ENCODE measurements around the gene MAP3K9. TPM values are rescaled to one million over a fixed set of nuclear protein-coding genes. Genes with fewer than 3 reads are reported as not detected.

The MAP3K9 gene
- total and polyA plus RNA-seq, 3 experiments from 2014 or later: 1.9 to 4.7 (median 4.0) TPM

GRCh38 chr14:70828188-70828587 lies 18.9 kb upstream of the MAP3K9 start:
- DNase-seq: no peak
- Mint-ChIP-seq H3K9me3 (no peaks in the 10 kb centered on the region), H3K27ac (no peak overlapping the region), H3K4me3 (no peak overlapping the region), H3K4me1 (peaks cover 2 to 7% (median 2%) of the 10 kb centered on the region in 3 donors), H3K27me3 (peaks cover 0 to 3% of the 10 kb centered on the region in 2 donors), H3K36me3 (no peaks in the 10 kb centered on the region)
- ChIA-PET CTCF (interaction anchor here (1.8 to 4.2 kb wide), 2 partner anchors 10 to 78 kb away, joined by 4 to 28 read pairs; no protein-coding TSS in a partner anchor), POLR2A (no interaction called here)
- Histone ChIP-seq H3K27me3 (ENCODE audit: insufficient read depth, low read length, poor library complexity, severe bottlenecking) (no peaks in the 10 kb centered on the region), H3K36me3 (ENCODE audit: insufficient read depth, low read length) (no peaks in the 10 kb centered on the region), H3K9me3 (ENCODE audit: low read length) (no peaks in the 10 kb centered on the region), H3K27ac (ENCODE audit: low read depth, low read length) (no peak overlapping the region), H3K4me3 (ENCODE audit: low read length) (no peak overlapping the region), H3K4me1 (ENCODE audit: insufficient read depth, low read length) (no peaks in the 10 kb centered on the region)

GRCh38 chr14:70827752-70828151 lies 18.4 kb upstream of the MAP3K9 start:
- peaks cover 4% of the 10 kb centered on the region for H3K4me1 ChIP-seq (ENCODE audit: insufficient read depth, low read length)
- H3K9me3 Mint-ChIP-seq: no peaks in the 10 kb centered on the region
- H3K27ac ChIP-seq (ENCODE audit: low read depth, low read length): no peak overlapping the region
- H3K36me3 Mint-ChIP-seq: peaks cover 0 to under 1% (median 0%) of the 10 kb centered on the region in 3 donors
- no peaks in the 10 kb centered on the region for H3K27me3 ChIP-seq (ENCODE audit: insufficient read depth, low read length, poor library complexity, severe bottlenecking)
- no peaks in the 10 kb centered on the region for H3K9me3 ChIP-seq (ENCODE audit: low read length)
- H3K27me3 Mint-ChIP-seq: peaks cover 2 to 3% of the 10 kb centered on the region in 2 donors
- peak overlapping the region in 1 of 8 donors; percentile 5 for H3K27ac Mint-ChIP-seq
- no peak for DNase-seq
- H3K4me3 Mint-ChIP-seq: no peak overlapping the region
- no peaks in the 10 kb centered on the region for H3K36me3 ChIP-seq (ENCODE audit: insufficient read depth, low read length)
- peaks cover 6 to 11% (median 7%) of the 10 kb centered on the region in 3 donors for H3K4me1 Mint-ChIP-seq
- POLR2A ChIA-PET: no interaction called here
- no peak overlapping the region for H3K4me3 ChIP-seq (ENCODE audit: low read length)
- CTCF ChIA-PET: interaction anchor here (1.0 to 4.2 kb wide), 3 partner anchors 10 to 80 kb away, joined by 4 to 28 read pairs (median 4); partner anchors contain the start of gene PCNX1

- Histone ChIP-seq H3K27ac (ENCODE audit: low read depth, low read length) (no peak overlapping the region), H3K4me1 (ENCODE audit: insufficient read depth, low read length) (peaks cover 4% of the 10 kb centered on the region), H3K27me3 (ENCODE audit: insufficient read depth, low read length, poor library complexity, severe bottlenecking) (no peaks in the 10 kb centered on the region), H3K9me3 (ENCODE audit: low read length) (no peaks in the 10 kb centered on the region), H3K4me3 (ENCODE audit: low read length) (no peak overlapping the region), H3K36me3 (ENCODE audit: insufficient read depth, low read length) (no peaks in the 10 kb centered on the region)
- H3K9me3 Mint-ChIP-seq: no peaks in the 10 kb centered on the region
- POLR2A ChIA-PET: no interaction called here
- DNase-seq: no peak
- H3K4me3 Mint-ChIP-seq: peak overlapping the region in 1 of 7 donors; percentile 24
- peaks cover 3% of the 10 kb centered on the region in 2 donors for H3K27me3 Mint-ChIP-seq
- CTCF ChIA-PET: interaction anchor here (1.0 to 4.2 kb wide), 3 partner anchors 9 to 80 kb away, joined by 4 to 28 read pairs (median 4); partner anchors contain the start of gene PCNX1
- peaks cover 0 to 2% (median 0%) of the 10 kb centered on the region in 3 donors for H3K36me3 Mint-ChIP-seq
- no peak overlapping the region for H3K27ac Mint-ChIP-seq
- H3K4me1 Mint-ChIP-seq: peaks cover 7 to 13% (median 9%) of the 10 kb centered on the region in 3 donors
Measured at GRCh38 chr14:70827347-70827746, 18.0 kb upstream of the MAP3K9 start.

GRCh38 chr14:70823281-70823680 lies 14.0 kb upstream of the MAP3K9 start:
- peaks cover 3% of the 10 kb centered on the region in 2 donors for H3K27me3 Mint-ChIP-seq
- peaks cover 6% of the 10 kb centered on the region for H3K27me3 ChIP-seq (ENCODE audit: insufficient read depth, low read length, poor library complexity, severe bottlenecking)
- no peaks in the 10 kb centered on the region for H3K9me3 Mint-ChIP-seq
- CTCF ChIA-PET: interaction anchor here (2.6 to 3.0 kb wide), 2 partner anchors 12 to 84 kb away, joined by 13 to 14 read pairs; partner anchors contain the start of gene PCNX1
- no peak for DNase-seq
- H3K9me3 ChIP-seq (ENCODE audit: low read length): no peaks in the 10 kb centered on the region
- peaks cover 7 to 13% (median 13%) of the 10 kb centered on the region in 3 donors for H3K4me1 Mint-ChIP-seq
- no peak overlapping the region for H3K27ac ChIP-seq (ENCODE audit: low read depth, low read length)
- peaks cover 0 to 2% (median 0%) of the 10 kb centered on the region in 3 donors for H3K36me3 Mint-ChIP-seq
- no peaks in the 10 kb centered on the region for H3K36me3 ChIP-seq (ENCODE audit: insufficient read depth, low read length)
- H3K4me1 ChIP-seq (ENCODE audit: insufficient read depth, low read length): peaks cover 10% of the 10 kb centered on the region
- peak overlapping the region; percentile 60 to 94 (median 86) for H3K4me3 Mint-ChIP-seq
- H3K27ac Mint-ChIP-seq: peak overlapping the region in 2 of 8 donors; percentile 20 to 40
- H3K4me3 ChIP-seq (ENCODE audit: low read length): no peak overlapping the region
- POLR2A ChIA-PET: no interaction called here

GRCh38 chr14:70822530-70823185 lies 13.3 kb upstream of the MAP3K9 start:
- no peaks in the 10 kb centered on the region for H3K9me3 Mint-ChIP-seq
- ChIA-PET POLR2A (interaction anchor here (0.9 to 1.8 kb wide), 3 partner anchors 13 to 84 kb away, joined by 5 to 11 read pairs (median 5); partner anchors contain the start of genes MAP3K9 and PCNX1), CTCF (interaction anchor here (0.9 to 3.0 kb wide), 4 partner anchors 12 to 80 kb away, joined by 3 to 14 read pairs (median 5); partner anchors contain the start of gene MAP3K9)
- peak overlapping the region; percentile 60 to 94 (median 86) for H3K4me3 Mint-ChIP-seq
- H3K36me3 ChIP-seq (ENCODE audit: insufficient read depth, low read length): no peaks in the 10 kb centered on the region
- no peaks in the 10 kb centered on the region for H3K9me3 ChIP-seq (ENCODE audit: low read length)
- no peak overlapping the region for H3K27ac ChIP-seq (ENCODE audit: low read depth, low read length)
- peak overlapping the region in 5 of 8 donors; percentile 20 to 95 (median 25) for H3K27ac Mint-ChIP-seq
- peak overlapping the region; percentile 64 for H3K4me3 ChIP-seq (ENCODE audit: low read length)
- peaks cover 0 to 2% (median 0%) of the 10 kb centered on the region in 3 donors for H3K36me3 Mint-ChIP-seq
- H3K27me3 Mint-ChIP-seq: peaks cover 3% of the 10 kb centered on the region in 2 donors
- H3K4me1 Mint-ChIP-seq: peaks cover 12 to 17% (median 17%) of the 10 kb centered on the region in 3 donors
- DNase-seq: peak in 2 of 5 donors; percentile 6 to 47
- peaks cover 6% of the 10 kb centered on the region for H3K27me3 ChIP-seq (ENCODE audit: insufficient read depth, low read length, poor library complexity, severe bottlenecking)
- H3K4me1 ChIP-seq (ENCODE audit: insufficient read depth, low read length): peaks cover 14% of the 10 kb centered on the region

- Mint-ChIP-seq H3K4me3 (peak overlapping the region; percentile 60 to 94 (median 86)), H3K9me3 (no peaks in the 10 kb centered on the region), H3K27ac (peak overlapping the region in 6 of 8 donors; percentile 12 to 95 (median 36)), H3K4me1 (peaks cover 14 to 21% (median 20%) of the 10 kb centered on the region in 3 donors), H3K27me3 (peaks cover 3% of the 10 kb centered on the region in 2 donors), H3K36me3 (peaks cover 0 to 2% (median 0%) of the 10 kb centered on the region in 3 donors)
- ChIA-PET POLR2A (interaction anchor here (0.9 to 1.8 kb wide), 3 partner anchors 12 to 85 kb away, joined by 5 to 11 read pairs (median 5); partner anchors contain the start of genes MAP3K9 and PCNX1), CTCF (interaction anchor here (0.9 to 5.7 kb wide), 7 partner anchors 10 to 134 kb away, joined by 3 to 63 read pairs (median 3); partner anchors contain the start of genes MAP3K9 and PCNX1)
- H3K4me3 ChIP-seq (ENCODE audit: low read length): peak overlapping the region; percentile 64
- H3K27ac ChIP-seq (ENCODE audit: low read depth, low read length): no peak overlapping the region
- peaks cover 6% of the 10 kb centered on the region for H3K27me3 ChIP-seq (ENCODE audit: insufficient read depth, low read length, poor library complexity, severe bottlenecking)
- no peaks in the 10 kb centered on the region for H3K36me3 ChIP-seq (ENCODE audit: insufficient read depth, low read length)
- H3K4me1 ChIP-seq (ENCODE audit: insufficient read depth, low read length): peaks cover 21% of the 10 kb centered on the region
- DNase-seq: peak; percentile 45 to 68 (median 54)
- H3K9me3 ChIP-seq (ENCODE audit: low read length): no peaks in the 10 kb centered on the region
Measured at GRCh38 chr14:70821584-70822529, 12.5 kb upstream of the MAP3K9 start.

GRCh38 chr14:70816525-70816924 lies 7.2 kb upstream of the MAP3K9 start:
- H3K4me1 ChIP-seq (ENCODE audit: insufficient read depth, low read length): peaks cover 16% of the 10 kb centered on the region
- H3K36me3 Mint-ChIP-seq: no peaks in the 10 kb centered on the region
- no peak overlapping the region for H3K4me3 Mint-ChIP-seq
- H3K27me3 ChIP-seq (ENCODE audit: insufficient read depth, low read length, poor library complexity, severe bottlenecking): peaks cover 6% of the 10 kb centered on the region
- ChIA-PET POLR2A (no interaction called here), CTCF (interaction anchor here (0.9 to 5.7 kb wide), 14 partner anchors 8 to 198 kb away, joined by 3 to 63 read pairs (median 6); partner anchors contain the start of genes MAP3K9, PCNX1 and TTC9)
- DNase-seq: no peak
- no peak overlapping the region for H3K27ac ChIP-seq (ENCODE audit: low read depth, low read length)
- H3K4me3 ChIP-seq (ENCODE audit: low read length): no peak overlapping the region
- H3K36me3 ChIP-seq (ENCODE audit: insufficient read depth, low read length): no peaks in the 10 kb centered on the region
- peaks cover 7 to 11% (median 8%) of the 10 kb centered on the region in 3 donors for H3K4me1 Mint-ChIP-seq
- no peaks in the 10 kb centered on the region for H3K9me3 Mint-ChIP-seq
- no peak overlapping the region for H3K27ac Mint-ChIP-seq
- H3K9me3 ChIP-seq (ENCODE audit: low read length): no peaks in the 10 kb centered on the region
- no peaks in the 10 kb centered on the region for H3K27me3 Mint-ChIP-seq
